Hepatic stellate cell (primary cell): ENCODE measurements around the gene OR2D3.
"Not testable (repeated sequence)": the region's sequence is repeated elsewhere in the genome, so short reads cannot be mapped to it uniquely, and the experiment has no call there.

ENCODE experiments used
- DNase-seq: peaks from one replicate; pipeline ENCODE4 v3.0.0; 2011; ENCODE audit warnings: low spot score

Gene OR2D3

DNA sequence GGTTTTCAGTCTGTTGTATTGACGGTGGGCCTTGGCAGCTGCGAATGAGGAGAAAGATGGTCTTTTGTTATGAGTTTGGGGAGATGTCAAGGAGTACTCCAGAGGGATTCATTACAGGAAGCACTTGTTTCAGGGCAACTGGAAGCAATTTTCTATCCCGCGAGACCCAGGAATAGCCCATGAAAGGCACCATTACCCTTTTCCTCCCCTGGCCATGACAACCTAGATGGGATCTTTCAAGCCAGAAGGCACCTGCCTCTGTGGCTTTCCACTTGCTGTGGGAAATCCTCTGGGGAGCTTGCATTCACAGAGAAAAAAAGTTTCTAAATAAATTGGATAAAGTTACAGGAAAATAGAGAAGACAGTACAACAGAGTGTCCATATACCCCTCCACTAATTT is 8.1 kb downstream of the OR2D3 start:
- no peak for DNase-seq

DNA sequence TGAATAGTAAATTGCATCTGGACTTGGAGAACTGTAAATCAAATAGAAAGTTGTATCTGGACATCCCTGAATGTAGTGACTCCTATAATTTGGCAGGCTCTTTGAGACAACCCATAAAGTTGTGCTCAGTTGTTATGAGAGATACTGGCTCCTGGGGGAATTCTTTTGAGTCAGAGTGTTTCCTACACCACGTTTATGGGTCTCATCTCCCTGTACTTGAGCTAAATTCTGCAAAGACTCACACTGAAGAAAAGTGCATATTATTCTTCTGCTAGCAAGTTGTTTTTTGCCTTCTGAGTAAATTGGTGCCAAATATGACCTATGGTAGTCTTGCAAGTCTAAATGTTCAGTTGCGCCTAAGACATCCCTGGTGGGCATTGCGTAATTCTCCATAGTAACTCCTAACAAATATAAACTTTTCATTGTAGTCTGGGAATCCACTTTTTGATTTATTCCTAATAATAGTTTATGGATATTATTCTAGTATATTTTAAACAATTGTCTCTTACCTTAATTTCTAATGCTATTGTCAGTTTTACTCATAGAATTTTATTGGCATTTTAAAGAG is 10.4 kb downstream of the OR2D3 start:
- no peak for DNase-seq

DNA sequence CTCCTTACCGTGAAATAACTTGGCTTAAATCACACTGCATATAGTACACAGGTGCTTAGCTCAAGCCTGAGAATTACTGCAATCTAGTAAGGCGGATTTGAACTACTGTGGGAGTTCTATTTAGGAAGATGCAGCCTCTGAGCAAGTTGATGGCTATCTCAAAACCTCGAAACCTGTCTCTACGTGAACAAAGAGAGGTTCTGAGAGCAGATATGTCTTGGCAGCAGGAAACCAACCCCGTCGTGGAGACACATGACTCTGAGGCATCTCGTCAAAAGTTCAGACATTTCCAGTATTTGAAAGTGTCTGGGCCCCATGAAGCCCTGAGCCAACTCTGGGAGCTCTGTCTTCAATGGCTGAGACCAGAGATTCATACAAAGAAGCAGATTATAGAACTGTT is 11.3 kb downstream of the OR2D3 start:
- DNase-seq, result no peak

DNA sequence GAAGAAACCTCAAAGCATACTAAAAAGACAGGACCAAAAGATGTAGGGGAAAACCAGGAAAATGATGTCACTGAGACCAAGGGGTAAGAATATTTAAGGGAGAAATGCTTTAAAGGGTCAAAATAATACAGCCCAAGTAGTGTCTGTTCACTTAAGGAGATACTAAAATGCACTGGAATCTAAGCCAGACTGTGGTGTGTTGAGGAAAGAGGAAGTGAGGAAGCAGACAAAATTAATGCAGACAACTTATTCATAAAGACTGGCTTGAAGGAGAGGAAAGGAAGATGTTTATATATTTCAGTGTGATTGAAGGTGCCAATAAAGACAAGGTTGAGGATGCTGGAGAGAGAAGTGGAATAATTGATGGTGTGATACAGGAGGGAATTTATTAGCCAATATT is 21.2 kb downstream of the OR2D3 start:
- no peak for DNase-seq

DNA sequence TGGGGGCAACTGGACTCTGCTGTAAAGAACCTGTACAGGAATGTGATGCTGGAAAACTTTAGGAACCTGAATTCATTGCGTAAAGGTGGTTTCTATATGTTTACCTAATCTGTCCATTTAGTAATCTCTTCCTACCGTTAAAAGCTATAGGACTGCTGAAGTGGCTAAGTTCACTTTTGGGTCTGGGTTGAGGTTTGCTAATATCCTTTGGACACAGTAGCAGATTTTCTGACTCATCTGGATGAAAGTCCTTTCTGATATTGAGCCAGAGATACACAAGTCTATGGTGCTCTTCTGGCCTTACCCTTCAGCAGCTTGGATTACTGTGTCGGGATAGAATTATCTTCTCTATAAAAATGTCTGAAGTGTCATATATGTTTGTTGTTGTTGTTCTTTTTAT is 22.3 kb downstream of the OR2D3 start:
- no peak for DNase-seq

DNA sequence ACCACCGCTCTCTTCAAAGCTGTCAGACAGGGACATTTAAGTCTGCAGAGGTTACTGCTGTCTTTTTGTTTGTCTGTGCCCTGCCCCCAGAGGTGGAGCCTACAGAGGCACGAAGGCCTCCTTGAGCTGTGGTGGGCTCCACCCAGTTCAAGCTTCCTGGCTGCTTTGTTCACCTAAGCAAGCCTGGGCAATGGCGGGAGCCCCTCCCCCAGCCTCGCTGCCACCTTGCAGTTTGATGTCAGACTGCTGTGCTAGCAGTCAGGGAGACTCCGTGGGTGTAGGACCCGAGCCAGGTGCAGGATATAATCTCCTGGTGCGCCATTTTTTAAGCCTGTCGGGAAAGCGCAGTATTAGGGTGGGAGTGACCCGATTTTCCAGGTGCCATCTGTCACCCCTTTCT is 33.4 kb downstream of the OR2D3 start:
- DNase-seq, result not testable (repeated sequence)

DNA sequence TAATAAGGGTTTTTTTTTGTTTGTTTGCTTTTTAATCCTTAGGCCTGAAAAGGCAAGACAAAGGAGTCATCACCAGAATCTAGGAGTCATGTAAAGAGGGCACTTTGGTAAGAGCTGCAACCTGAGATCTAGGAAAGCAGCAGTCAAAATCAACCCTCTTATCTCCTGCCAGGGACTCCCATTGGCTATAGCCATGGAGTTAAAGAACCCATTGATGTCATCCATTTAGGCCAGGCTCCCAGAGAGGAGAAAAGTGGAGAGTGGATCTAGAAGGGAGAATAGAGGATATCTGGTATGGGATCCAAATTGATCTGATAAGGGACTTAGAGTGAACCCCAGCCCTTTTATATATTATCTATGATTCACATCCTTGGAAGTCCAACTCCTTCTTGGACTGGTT is 41.3 kb downstream of the OR2D3 start:
- no peak for DNase-seq

DNA sequence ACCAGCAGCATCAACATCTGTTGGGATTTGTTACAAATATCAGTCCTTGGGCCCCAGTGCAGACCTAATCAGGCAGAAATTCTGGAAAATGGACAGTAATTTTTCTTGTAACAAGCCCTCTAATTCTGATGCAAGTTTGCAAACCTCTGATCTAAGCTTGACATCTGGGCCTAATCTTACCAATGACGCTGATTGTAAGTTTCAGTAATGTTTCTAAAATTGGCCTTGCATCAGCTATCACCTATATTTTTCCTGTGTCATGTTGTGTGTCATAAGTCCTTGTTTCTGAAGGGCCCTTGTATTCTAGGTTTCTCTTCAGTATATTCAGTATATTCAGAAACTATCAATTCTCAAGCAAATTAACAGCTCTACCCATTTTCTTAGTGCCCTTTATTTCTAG is 41.9 kb downstream of the OR2D3 start:
- DNase-seq, result no peak

DNA sequence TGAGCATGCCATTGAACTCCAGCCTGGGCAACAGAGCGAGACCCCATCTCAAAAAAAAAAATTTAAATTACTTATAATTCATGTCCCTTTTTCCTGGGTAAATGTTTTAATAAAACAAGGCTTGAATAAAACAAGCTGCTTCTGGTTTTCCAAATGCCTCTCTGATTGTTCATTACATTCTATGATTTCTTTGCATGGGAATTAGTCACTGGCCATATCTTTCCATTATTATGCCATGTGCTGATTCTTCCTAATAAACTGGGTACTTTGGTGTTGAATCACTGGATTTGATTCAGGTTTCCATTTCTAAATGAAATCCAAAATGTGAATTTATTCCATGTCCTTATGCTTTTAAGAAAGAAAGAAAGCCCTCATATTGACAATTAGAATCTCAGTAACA is 48.0 kb downstream of the OR2D3 start:
- peak; percentile 20 for DNase-seq

DNA sequence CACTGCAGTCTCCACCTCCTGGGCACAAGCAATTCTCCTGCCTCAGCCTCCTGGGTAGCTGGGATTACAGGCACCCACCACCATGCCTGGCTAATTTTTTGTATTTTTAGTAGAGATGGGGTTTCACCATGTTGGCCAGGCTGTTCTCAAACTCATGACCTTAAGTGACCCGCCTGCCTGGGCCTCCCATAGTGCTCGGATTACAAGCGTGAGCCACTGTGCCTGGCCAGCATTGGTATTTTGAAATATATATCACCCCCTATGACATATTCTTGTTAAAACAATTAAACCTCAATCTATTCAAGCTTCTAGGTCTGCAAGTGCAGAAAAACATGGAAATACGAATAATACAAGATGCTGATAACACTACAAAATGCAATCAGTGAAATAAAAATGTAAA is 49.1 kb downstream of the OR2D3 start:
- DNase-seq, result not testable (repeated sequence)
